Body of pancreas (tissue), 4 donors: Measurements from ENCODE around the gene ZFYVE21.

Source experiments
- POLR2A ChIP-seq, 3 donors: fragments of 450-650 bp; IDR thresholded peaks; one replicate each; pipeline ENCODE4 v1.6.1; 2016; ENCODE audit warnings: antibody characterized with exemption in 3 of 3, mild to moderate bottlenecking in 2 of 3
- TF ChIP-seq, protein P1 (sequence below), 7 experiments: fragments of 450-650 bp in 4 of 7; fragments of 200-600 bp in 3 of 7; sonication (generic) in 3 of 7; IDR thresholded peaks; one replicate each; pipeline ENCODE4 v1.5.1; 2016 to 2019; ENCODE audit warnings: antibody characterized with exemption in 7 of 7

GRCh38 chr14:103745424-103745823, 29.8 kb downstream of the ZFYVE21 start:
- TF ChIP-seq, protein P1, sequence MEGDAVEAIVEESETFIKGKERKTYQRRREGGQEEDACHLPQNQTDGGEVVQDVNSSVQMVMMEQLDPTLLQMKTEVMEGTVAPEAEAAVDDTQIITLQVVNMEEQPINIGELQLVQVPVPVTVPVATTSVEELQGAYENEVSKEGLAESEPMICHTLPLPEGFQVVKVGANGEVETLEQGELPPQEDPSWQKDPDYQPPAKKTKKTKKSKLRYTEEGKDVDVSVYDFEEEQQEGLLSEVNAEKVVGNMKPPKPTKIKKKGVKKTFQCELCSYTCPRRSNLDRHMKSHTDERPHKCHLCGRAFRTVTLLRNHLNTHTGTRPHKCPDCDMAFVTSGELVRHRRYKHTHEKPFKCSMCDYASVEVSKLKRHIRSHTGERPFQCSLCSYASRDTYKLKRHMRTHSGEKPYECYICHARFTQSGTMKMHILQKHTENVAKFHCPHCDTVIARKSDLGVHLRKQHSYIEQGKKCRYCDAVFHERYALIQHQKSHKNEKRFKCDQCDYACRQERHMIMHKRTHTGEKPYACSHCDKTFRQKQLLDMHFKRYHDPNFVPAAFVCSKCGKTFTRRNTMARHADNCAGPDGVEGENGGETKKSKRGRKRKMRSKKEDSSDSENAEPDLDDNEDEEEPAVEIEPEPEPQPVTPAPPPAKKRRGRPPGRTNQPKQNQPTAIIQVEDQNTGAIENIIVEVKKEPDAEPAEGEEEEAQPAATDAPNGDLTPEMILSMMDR (IDR thresholded peaks at IDR 0.05): no peak
- TF ChIP-seq POLR2A (IDR thresholded peaks at IDR 0.05): no peak
